GM21367 (cell line): ENCODE measurements around the gene CDC123.
"Not testable (repeated sequence)": the region's sequence is repeated elsewhere in the genome, so short reads cannot be mapped to it uniquely, and the experiment has no call there.

Source experiments
- ATAC-seq: cut with Tn5 transposase; IDR thresholded peaks from one replicate; pipeline ENCODE4 v1.9.1; 2021; ENCODE audit not compliant: unreplicated experiment

Gene CDC123

GRCh38 chr10:12195603-12196506, at the start of gene CDC123, which contains the start of gene NUDT5:
Gene CDC123, plus strand, starts transcription at chr10:12196188. Its CDS starts 58 bp downstream, at chr10:12196246.
Gene NUDT5, minus strand, starts transcription at chr10:12195891. Its CDS starts 9,600 bp downstream, at chr10:12186291.
- ATAC-seq, result peak; percentile 74

- ATAC-seq, result no peak
These were observed 45.8 kb upstream of the CDC123 start for GRCh38 chr10:12150163-12150562.

- no peak for ATAC-seq
These were observed 41.5 kb upstream of the CDC123 start for GRCh38 chr10:12154516-12154915.

- ATAC-seq, result no peak
These were observed 39.4 kb upstream of the CDC123 start for GRCh38 chr10:12156367-12157123.

- no peak for ATAC-seq
These were observed 37.9 kb upstream of the CDC123 start for GRCh38 chr10:12158111-12158510.

- ATAC-seq, result no peak
These were observed 35.3 kb upstream of the CDC123 start for GRCh38 chr10:12160664-12161063.

- ATAC-seq, result no peak
These were observed 33.1 kb upstream of the CDC123 start for GRCh38 chr10:12162927-12163326.

- ATAC-seq, result no peak
These were observed 31.9 kb upstream of the CDC123 start for GRCh38 chr10:12164085-12164484.

- ATAC-seq, result no peak
These were observed 31.0 kb upstream of the CDC123 start for GRCh38 chr10:12165036-12165435.

GRCh38 chr10:12165999-12166775, 29.8 kb upstream of the CDC123 start:
- no peak for ATAC-seq

- ATAC-seq, result not testable (repeated sequence)
These were observed 24.5 kb upstream of the CDC123 start for GRCh38 chr10:12171512-12171911.

GRCh38 chr10:12177642-12178041, 18.3 kb upstream of the CDC123 start:
- ATAC-seq, result no peak

GRCh38 chr10:12179606-12180170, 16.3 kb upstream of the CDC123 start:
- ATAC-seq, result no peak

GRCh38 chr10:12180221-12180974, 15.6 kb upstream of the CDC123 start:
- no peak for ATAC-seq

- ATAC-seq, result no peak
These were observed 14.8 kb upstream of the CDC123 start for GRCh38 chr10:12181065-12181775.

GRCh38 chr10:12184165-12184564, 11.8 kb upstream of the CDC123 start:
- no peak for ATAC-seq

GRCh38 chr10:12186323-12186722, 9.7 kb upstream of the CDC123 start:
- no peak for ATAC-seq

GRCh38 chr10:12187321-12187905, 8.6 kb upstream of the CDC123 start:
- ATAC-seq, result no peak

- ATAC-seq, result no peak
These were observed 7.3 kb upstream of the CDC123 start for GRCh38 chr10:12188656-12189055.
